HG03378 (cell line): ENCODE measurements around the gene OPCML.

Experiments
- ATAC-seq: cut with Tn5 transposase; IDR thresholded peaks from one replicate; pipeline ENCODE4 v1.9.1; 2021; ENCODE audit warnings: mild to moderate bottlenecking, moderate library complexity; ENCODE audit not compliant: unreplicated experiment

Gene OPCML

GRCh38 chr11:132551016-132551415 is 981.3 kb downstream of the OPCML start:
- no peak for ATAC-seq

- no peak for ATAC-seq
Measured at GRCh38 chr11:132549561-132549960, 982.7 kb downstream of the OPCML start.

GRCh38 chr11:132549001-132549400 is 983.3 kb downstream of the OPCML start:
- no peak for ATAC-seq

GRCh38 chr11:132544007-132544406 is 988.3 kb downstream of the OPCML start:
- ATAC-seq: no peak

GRCh38 chr11:132541794-132542193 is 990.5 kb downstream of the OPCML start:
- ATAC-seq: no peak

DNA sequence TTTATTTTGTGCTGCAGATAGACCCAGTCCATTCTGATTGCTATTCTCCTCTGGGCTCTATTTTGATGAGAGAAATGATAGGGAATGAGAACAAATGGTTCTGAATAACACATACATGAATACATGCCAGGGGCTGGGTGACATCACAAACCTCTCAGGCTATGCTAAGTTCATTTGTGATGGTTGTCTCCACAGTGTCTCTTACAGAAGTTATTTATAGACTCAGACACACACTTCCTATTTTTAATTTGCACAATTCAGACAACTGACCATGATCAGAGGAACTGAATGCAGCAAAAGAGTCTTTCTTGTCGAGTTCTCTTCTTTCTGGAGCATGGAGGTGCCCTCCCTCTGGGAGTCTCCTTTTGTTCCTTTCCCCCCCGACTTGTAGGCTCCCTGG is 991.7 kb downstream of the OPCML start:
- ATAC-seq: no peak

- ATAC-seq: no peak
Measured at GRCh38 chr11:132539590-132540368, 992.5 kb downstream of the OPCML start.

DNA sequence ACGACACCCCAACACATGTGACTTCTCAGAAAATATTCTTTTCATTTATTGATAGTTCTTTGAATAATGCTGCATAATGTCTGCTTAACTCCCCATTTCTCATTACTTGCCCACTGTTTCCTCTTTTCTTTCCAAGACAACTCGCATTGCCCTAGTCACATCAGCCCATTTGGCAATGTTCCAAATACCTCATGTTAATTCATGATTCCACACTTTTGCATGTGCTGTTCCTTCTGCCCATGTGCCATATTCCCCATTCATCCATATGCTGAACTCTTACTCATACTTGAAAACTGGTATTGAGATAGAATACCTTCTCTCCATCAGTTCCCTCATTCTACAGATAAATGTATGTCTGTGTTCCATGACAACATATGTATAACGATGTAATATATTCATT is 993.7 kb downstream of the OPCML start:
- no peak for ATAC-seq

DNA sequence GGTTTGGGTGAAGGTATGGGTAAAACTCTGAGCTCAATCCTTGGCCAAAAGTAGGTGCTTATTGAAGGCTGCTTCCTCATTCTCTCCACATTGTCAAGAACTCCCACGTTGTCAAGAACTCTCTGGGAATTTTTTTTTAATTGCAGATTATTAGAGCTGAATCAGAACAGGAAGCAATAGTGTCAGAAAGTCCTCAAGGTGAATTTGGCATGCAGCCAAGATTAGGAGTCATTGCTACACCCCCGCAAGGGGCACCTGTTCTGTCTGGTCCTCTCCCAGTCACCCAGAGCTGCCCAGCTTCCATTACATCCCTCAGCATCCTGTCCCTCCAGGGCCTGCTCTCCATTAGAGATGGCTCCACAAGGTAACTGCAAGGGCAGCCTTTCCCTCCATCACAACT is 996.5 kb downstream of the OPCML start:
- ATAC-seq: no peak

DNA sequence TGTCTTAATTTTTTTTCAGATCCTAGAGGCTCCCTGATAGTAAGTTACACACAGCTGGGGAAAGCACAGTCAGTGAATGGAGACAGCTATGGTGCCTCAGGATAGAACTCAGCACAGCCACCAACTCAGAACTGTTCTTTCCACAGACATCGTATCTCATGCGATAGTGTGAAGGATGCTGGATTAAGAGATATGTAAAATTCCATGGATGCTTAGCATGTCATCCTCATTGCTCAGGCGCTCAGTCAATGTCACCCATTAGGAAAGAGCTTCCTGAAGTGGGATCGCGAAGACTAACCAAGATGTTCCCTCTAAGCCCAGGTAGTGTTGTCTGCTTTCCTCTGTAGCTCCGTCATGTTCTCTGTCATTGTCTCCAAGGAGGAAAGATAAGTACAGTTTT is 1000.4 kb downstream of the OPCML start:
- ATAC-seq: no peak

GRCh38 chr11:132528181-132528580 is 1004.1 kb downstream of the OPCML start:
- ATAC-seq: no peak

DNA sequence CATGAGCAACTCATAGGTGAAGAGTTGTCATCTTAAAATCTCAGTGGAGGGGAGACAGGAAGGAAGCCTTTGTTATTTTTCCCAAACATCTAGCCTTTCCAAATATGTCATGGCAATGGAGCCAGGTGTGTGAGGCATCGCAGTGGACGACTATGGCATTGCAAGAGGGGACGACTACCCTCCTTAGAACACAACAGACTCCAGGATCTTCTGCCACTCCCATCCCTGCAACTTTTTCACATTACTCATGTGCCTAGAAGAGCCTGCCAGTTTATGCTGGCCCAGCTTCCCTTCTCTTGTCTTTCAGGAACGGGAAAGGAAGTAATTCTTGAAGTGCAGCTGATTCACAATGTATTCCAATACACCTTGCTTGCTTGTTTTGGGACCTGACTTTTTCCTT is 1008.4 kb downstream of the OPCML start:
- no peak for ATAC-seq

DNA sequence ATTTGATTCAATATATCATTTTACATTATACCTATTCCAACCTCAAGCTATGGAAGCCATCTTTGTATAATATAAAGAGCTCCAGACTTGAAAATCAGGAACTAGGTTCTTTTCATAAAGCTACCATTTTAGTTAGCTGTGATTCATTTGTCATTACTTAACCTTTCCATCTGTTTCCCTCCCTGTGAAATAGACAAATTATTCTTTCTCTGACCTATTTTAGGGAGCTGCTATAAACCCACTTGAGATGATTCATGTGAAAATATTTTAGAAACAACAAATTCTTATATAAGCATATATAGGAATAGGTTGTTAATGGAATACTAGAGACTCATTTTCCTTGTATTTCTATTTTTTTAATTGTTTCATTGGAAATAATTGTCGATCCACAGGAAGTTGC is 1012.1 kb downstream of the OPCML start:
- ATAC-seq: no peak

GRCh38 chr11:132519241-132519815 is 1013.0 kb downstream of the OPCML start:
- ATAC-seq: no peak

GRCh38 chr11:132504501-132505041 is 1027.7 kb downstream of the OPCML start:
- ATAC-seq: no peak

GRCh38 chr11:132501356-132501755 is 1030.9 kb downstream of the OPCML start:
- no peak for ATAC-seq

- no peak for ATAC-seq
Measured at GRCh38 chr11:132499661-132500060, 1032.6 kb downstream of the OPCML start.

GRCh38 chr11:132496341-132496740 is 1036.0 kb downstream of the OPCML start:
- no peak for ATAC-seq

GRCh38 chr11:132493801-132494200 is 1038.5 kb downstream of the OPCML start:
- no peak for ATAC-seq

DNA sequence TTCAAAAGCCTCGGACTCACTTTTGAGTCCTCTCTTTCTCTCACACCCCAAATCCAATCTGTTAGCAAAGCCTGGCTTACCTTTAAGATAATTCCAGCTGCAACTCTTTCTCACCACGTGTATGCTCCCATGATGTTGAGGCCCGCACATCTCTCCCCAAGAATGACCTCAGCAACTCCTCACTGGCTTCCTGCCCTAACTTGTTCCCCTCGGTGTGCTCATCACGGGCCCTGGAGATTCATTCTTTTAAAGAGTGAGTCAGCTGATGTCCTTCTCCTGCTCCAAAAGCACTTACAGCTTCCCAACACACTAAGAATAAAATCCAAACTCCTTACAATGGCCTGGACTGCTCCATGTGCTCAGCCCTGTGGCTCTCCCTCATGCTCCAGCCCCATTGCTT is 1041.3 kb downstream of the OPCML start:
- ATAC-seq: no peak

GRCh38 chr11:132486060-132486459 is 1046.2 kb downstream of the OPCML start:
- ATAC-seq: no peak

- ATAC-seq: no peak
Measured at GRCh38 chr11:132475026-132475425, 1057.3 kb downstream of the OPCML start.
